ENCODE measurements around the gene ABL1. TPM values are rescaled to one million over a fixed set of nuclear protein-coding genes. Genes with fewer than 3 reads are reported as not detected.

Gene ABL1
- total RNA-seq, 1 donor from 2014 or later = 72.6 TPM

GRCh38 chr9:130918101-130918825 is 83.2 kb downstream of the ABL1 start:
- DNase-seq (ENCODE audit: low spot score) = no peak

- no peak for DNase-seq (ENCODE audit: low spot score)
These were observed 83.9 kb downstream of the ABL1 start for GRCh38 chr9:130918826-130919558.

GRCh38 chr9:130919559-130920145 is 84.6 kb downstream of the ABL1 start:
- DNase-seq (ENCODE audit: low spot score) = no peak

GRCh38 chr9:130920233-130920632 is 85.2 kb downstream of the ABL1 start:
- no peak for DNase-seq (ENCODE audit: low spot score)

- no peak for DNase-seq (ENCODE audit: low spot score)
These were observed 85.8 kb downstream of the ABL1 start for GRCh38 chr9:130920762-130921299.

GRCh38 chr9:130921300-130921988 is 86.4 kb downstream of the ABL1 start:
- no peak for DNase-seq (ENCODE audit: low spot score)

- no peak for DNase-seq (ENCODE audit: low spot score)
These were observed 87.2 kb downstream of the ABL1 start for GRCh38 chr9:130921989-130922892.

- DNase-seq (ENCODE audit: low spot score) = no peak
These were observed 88.0 kb downstream of the ABL1 start for GRCh38 chr9:130922893-130923610.

GRCh38 chr9:130923611-130924447 is 88.8 kb downstream of the ABL1 start:
- no peak for DNase-seq (ENCODE audit: low spot score)

GRCh38 chr9:130924448-130924788 is 89.4 kb downstream of the ABL1 start:
- no peak for DNase-seq (ENCODE audit: low spot score)

- no peak for DNase-seq (ENCODE audit: low spot score)
These were observed 90.1 kb downstream of the ABL1 start for GRCh38 chr9:130925050-130925678.

GRCh38 chr9:130927338-130927737 is 92.3 kb downstream of the ABL1 start:
- no peak for DNase-seq (ENCODE audit: low spot score)

GRCh38 chr9:130927995-130928900 is 93.2 kb downstream of the ABL1 start:
- no peak for DNase-seq (ENCODE audit: low spot score)

GRCh38 chr9:130929571-130930038 is 94.6 kb downstream of the ABL1 start:
- DNase-seq (ENCODE audit: low spot score) = no peak

GRCh38 chr9:130930132-130930803 is 95.2 kb downstream of the ABL1 start:
- no peak for DNase-seq (ENCODE audit: low spot score)

- DNase-seq (ENCODE audit: low spot score) = no peak
These were observed 95.8 kb downstream of the ABL1 start for GRCh38 chr9:130930804-130931349.
